ENCODE results near the gene TCHP.
A peak's percentile ranks its signal among the peaks of the same experiment; 100 is the strongest.
"Not testable (repeated sequence)": the region's sequence is repeated elsewhere in the genome, so short reads cannot be mapped to it uniquely, and the experiment has no call there.

The TCHP gene

GRCh38 chr12:109912855-109913321, 12.8 kb downstream of the TCHP start:
- DNase-seq: no peak

DNA sequence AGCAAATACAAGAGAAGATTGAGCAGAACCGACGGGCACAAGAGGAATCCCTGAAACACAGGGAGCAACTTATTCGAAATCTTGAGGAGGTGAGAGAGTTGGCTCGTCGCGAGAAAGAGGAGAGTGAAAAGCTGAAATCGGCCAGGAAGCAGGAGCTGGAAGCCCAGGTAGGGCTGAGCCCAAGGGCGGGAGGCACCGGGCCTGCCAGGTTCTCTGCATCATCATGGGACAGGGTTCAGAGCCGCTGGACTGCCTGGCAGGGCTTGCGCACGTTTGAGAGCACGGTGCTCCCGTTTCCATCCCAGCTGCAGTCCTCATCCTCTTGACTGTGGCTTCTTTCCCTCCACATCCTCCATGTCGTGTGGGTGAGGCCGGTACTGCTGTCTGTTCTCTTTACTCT, 14.4 kb downstream of the TCHP start:
- no peak for DNase-seq

GRCh38 chr12:109915171-109916040, 15.3 kb downstream of the TCHP start:
- no peak for DNase-seq

DNA sequence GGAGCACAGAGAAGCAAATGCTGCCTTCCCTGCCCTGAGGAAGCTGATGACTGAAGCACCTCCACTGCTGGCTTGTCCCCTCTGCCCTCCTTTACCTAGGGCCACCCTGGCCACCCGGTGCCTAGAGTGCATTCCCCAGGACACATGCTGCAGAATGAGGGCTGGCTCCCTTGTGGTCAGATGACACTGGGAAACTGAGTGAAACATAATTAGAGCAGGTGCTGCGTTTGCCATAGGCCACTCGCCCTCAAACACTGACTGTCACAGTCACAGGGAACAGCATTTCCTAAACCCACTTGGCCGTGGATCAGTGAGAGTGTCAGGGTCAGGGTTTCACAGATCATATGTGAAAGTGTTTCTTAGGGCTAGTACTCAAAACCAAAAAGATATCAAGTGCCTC, 16.0 kb downstream of the TCHP start:
- DNase-seq: no peak

- DNase-seq: no peak
Measured at GRCh38 chr12:109919456-109919855, 19.4 kb downstream of the TCHP start.

GRCh38 chr12:109920261-109920780, 20.2 kb downstream of the TCHP start:
- no peak for DNase-seq

- DNase-seq: no peak
Measured at GRCh38 chr12:109921982-109922381, 21.9 kb downstream of the TCHP start.

- DNase-seq: no peak
Measured at GRCh38 chr12:109923038-109923437, 23.0 kb downstream of the TCHP start.

GRCh38 chr12:109923481-109924245, 23.6 kb downstream of the TCHP start:
- no peak for DNase-seq

DNA sequence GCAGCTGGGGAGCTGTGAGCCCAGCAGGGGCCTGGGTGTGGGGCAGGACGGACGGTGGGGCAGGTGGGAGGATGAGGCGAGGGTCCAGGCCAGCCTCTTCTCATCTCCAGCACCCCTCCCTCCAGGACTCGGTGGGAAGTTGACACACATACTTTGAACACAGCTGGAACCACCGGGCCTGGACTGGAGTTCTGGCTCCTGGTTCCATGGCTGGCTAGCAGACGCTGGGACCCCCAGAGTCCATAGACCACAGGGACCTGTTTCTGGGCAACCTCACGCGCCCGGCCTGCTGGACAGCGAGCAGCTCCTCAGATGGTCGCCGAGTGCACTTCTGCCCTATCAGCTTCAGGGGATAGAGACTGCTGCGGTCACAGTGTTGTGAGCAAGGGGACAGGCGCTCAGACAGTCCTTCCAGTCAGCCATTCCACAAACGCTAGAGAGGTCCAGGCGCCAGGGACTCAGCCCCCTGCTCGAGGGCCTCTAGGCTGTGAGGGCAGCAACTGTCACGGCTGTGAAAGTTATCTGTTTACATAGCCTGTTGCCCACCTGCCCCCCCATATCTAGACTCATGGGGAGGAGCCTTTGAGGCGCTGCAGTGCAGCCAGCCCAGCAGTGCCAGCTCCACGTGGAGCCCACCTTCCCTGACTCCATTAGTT, 25.2 kb downstream of the TCHP start:
- no peak for DNase-seq

GRCh38 chr12:109926016-109926415, 25.9 kb downstream of the TCHP start:
- DNase-seq: no peak

DNA sequence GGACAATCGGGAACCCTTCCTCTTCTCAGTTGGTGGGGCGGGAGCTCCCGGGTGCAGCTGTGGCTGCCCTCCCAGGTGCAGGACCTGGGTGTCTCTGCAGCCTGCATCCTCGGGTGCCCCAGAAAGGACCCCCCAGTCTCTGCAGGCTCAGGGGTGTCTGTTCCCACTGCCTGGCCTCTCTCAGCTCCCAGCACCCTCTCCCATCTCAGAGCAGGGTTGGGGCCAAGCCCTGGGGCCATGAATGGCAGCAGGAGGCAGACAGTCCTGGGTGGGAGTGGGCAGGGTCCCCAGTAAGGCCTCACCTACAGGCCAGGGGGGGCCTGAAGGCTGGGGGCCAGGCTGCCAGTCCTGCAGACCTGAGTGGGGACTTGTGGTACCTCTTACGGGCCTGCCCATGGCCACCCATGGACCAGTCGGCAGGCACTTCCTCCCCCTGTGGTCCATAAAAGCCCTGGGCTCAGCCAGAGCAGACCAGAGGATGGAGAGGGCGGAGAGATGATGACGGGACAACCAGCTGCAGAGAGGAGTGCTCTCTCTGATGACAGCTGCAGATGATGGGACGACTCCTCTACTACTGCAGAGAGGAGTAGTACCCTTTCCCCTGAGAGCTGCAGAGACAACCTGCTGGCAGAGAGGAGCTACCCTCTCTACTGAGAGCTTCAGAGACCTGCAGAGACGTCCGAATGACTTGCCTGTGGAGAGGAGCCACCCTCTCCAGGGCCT, 26.6 kb downstream of the TCHP start:
- no peak for DNase-seq

DNA sequence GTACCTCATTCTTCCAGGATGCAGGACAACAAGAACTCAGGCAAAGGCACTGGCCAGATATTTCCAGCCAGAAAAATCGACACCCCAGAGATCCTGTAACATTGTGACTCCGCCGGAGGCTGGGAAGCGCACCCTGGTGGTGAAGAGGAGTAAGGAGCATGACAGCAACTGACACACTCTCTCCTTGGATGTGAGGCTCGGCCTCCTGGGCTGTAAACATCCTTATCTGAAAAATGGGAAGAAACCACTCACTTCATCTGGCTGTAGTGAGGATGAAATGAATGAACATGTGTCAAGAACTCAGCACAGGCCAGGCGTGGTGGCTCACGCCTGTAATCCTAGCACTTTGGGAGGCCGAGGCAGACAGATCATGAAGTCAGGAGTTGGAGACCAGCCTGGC, 27.5 kb downstream of the TCHP start:
- DNase-seq: peak in 2 of 5 experiments; percentile 9 to 56

DNA sequence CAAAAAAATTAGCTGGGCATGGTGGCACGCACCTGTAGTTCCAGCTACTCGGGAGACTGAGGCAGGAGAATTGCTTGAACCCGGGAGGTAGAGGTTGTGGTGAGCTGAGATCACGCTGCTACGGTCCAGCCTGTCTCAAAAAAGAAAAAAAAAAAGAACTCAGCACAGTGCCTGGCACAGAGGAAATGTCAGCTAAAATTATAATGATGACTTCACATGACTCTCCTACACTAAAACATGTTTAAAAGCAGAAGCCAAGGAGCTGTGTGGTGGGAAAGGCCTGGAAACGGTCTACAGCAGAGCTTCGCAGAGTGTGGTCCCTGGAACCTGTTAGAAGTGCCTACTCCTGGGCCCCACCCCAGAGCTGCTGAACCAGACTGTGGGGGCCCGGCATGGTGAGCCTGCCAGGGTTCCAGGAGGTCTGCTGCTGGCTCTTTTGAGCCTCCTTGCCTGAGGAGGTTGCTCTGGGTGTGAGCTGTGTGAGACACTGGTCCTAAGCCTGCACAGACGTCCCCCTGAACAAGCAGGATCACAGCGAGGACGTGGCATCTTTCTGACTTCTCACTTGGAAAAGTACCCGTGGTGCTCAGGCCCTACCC, 28.1 kb downstream of the TCHP start:
- no peak for DNase-seq

DNA sequence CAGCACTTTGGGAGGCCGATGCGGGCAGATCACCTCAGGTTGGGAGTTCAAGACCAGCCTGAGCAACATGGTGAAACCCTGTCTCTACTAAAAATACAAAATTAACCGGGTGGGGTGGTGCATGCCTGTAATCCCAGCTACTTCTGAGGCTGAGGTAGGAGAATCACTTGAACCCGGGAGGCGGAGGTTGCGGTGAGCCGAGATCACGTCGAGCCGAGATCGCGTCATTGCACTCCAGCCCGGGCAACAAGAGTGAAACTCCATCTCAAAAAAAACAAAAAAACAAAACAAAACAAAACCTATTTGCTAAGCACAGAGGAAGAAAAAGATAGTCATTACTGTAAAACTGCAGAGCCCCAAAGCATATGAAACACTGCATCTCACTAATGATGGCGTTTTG, 29.3 kb downstream of the TCHP start:
- DNase-seq: not testable (repeated sequence)

DNA sequence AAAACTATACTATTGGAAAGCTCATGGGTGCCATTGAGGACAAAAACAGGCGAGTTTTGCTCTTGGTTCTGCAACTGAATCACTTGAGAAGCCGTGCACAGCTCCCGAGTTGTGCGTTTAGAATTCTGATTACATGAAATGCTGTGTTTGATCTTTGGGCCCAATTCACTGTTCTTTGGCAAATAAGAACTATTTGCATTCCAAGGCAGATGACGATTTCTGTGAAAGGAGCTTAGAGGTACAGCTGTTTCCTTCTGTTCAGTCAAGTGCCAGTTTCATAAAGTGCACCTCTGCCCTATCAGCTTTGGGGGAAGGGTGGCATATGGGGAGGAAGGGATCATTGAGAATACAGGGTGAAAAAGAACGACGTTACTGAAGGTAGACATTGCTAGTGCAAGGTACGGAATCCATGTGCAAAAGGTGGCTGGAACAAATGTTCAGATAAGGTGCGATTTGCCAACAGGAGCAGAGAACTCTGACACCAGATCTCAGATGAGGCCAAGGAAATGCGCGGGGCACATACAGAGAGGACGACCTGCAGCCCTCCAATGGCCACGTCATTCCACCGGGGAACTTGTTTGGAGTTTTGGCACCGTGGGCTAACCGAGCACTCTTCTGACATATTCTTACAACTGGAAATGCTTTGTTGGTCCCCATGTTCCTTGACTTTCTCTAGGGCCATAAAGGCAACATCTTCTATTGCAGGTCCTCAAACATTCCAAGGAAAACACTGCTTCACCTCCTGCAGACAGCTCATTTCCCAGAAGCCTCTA, 30.1 kb downstream of the TCHP start:
- no peak for DNase-seq

GRCh38 chr12:109931143-109931542, 31.1 kb downstream of the TCHP start:
- no peak for DNase-seq

GRCh38 chr12:109932878-109933503, 32.9 kb downstream of the TCHP start:
- DNase-seq: no peak

- DNase-seq: peak in 1 of 5 experiments; percentile 25
Measured at GRCh38 chr12:109934026-109934425, 34.0 kb downstream of the TCHP start.

- DNase-seq: no peak
Measured at GRCh38 chr12:109937371-109937770, 37.3 kb downstream of the TCHP start.

DNA sequence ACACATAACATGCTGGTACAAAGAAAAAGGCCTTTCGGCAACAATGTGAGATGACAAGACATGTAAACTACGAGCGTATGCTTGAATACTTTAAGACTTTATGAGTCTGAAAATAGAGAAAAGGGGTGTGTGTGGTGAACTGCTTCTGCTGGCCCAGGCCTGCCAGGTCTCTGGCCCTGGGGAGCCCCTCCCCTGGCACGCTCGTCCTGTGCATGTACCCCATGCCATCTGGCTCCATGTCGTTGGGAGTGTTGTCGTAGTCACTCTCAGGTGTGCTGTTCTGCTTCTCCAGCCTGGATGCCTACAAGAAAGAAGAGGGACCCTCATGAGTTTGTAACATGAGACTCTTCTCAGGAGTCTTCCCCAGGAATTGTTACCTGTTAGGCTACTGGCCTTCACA, 38.9 kb downstream of the TCHP start:
- DNase-seq: no peak
